Tibial artery (tissue), 4 donors: ENCODE results near the gene CAP2.
"Not testable (repeated sequence)": the region's sequence is repeated elsewhere in the genome, so short reads cannot be mapped to it uniquely, and the experiment has no call there.

Source experiments
- DNase-seq, 2 donors: peaks; one replicate each; pipeline ENCODE4 v3.0.0-alpha.2; 2019
- H3K27ac ChIP-seq, 2 donors: fragments of 200-600 bp; sonication (generic) in 1 of 2; 1 replicate in 1 of 2; 2 replicates in 1 of 2; pipeline ENCODE4 v1.5.1; 2018 to 2019; ENCODE audit warnings: mild to moderate bottlenecking in 1 of 2
- H3K27me3 ChIP-seq, 2 donors: fragments of 200-600 bp; sonication (generic) in 1 of 2; one replicate each; pipeline versions ENCODE4 v1.5.1 to v1.6.0; 2016 to 2019
- H3K36me3 ChIP-seq, 3 donors: fragments of 200-600 bp; sonication (generic) in 2 of 3; one replicate each; pipeline ENCODE4 v1.5.1; 2016 to 2019; ENCODE audit warnings: mild to moderate bottlenecking in 2 of 3
- H3K4me1 ChIP-seq, 4 donors: fragments of 200-600 bp; sonication (generic) in 2 of 4; 1 replicate in 3 of 4; 2 replicates in 1 of 4; pipeline ENCODE4 v1.5.1; 2016 to 2019
- H3K4me3 ChIP-seq, 2 donors: fragments of 200-600 bp; sonication (generic) in 1 of 2; 1 replicate in 1 of 2; 2 replicates in 1 of 2; pipeline ENCODE4 v1.5.1; 2018 to 2019; ENCODE audit warnings: mild to moderate bottlenecking in 2 of 2
- H3K9me3 ChIP-seq, 3 donors: fragments of 200-600 bp; sonication (generic) in 1 of 3; one replicate each; pipeline ENCODE4 v1.5.1; 2016 to 2019
- CTCF ChIP-seq, 2 experiments: fragments of 200-600 bp in 1 of 2; fragments of 450-650 bp in 1 of 2; IDR thresholded peaks; one replicate each; pipeline ENCODE4 v1.5.1; 2017 to 2019; ENCODE audit warnings: antibody characterized with exemption in 2 of 2, mild to moderate bottlenecking in 1 of 2, moderate library complexity in 1 of 2
- intact Hi-C: fragments of 100-400 bp; cut with DNase I; formaldehyde crosslinking; loops from one replicate; pipeline ENCODE4 v1.15.0; 2023; ENCODE audit warnings: low total_unique reads

Gene CAP2

GRCh38 chr6:17429383-17430061, 36.1 kb downstream of the CAP2 start:
- peaks cover 10 to 12% (median 11%) of the 10 kb centered on the region in 3 donors for H3K36me3 ChIP-seq
- no peaks in the 10 kb centered on the region for H3K27me3 ChIP-seq
- TF ChIP-seq CTCF (IDR thresholded peaks at IDR 0.05), result no peak
- no peaks in the 10 kb centered on the region for H3K9me3 ChIP-seq
- DNase-seq, result no peak
- H3K4me1 ChIP-seq, result peaks cover 0 to 6% (median 0%) of the 10 kb centered on the region in 4 donors
- intact Hi-C loops, result no loop called here
- H3K4me3 ChIP-seq, result no peak overlapping the region
- H3K27ac ChIP-seq, result no peak overlapping the region

GRCh38 chr6:17431581-17431980, 38.2 kb downstream of the CAP2 start:
- Histone ChIP-seq H3K4me3 (no peak overlapping the region), H3K4me1 (peaks cover 0 to 6% (median 0%) of the 10 kb centered on the region in 4 donors), H3K36me3 (peaks cover 8 to 11% (median 10%) of the 10 kb centered on the region in 3 donors), H3K9me3 (no peaks in the 10 kb centered on the region), H3K27ac (no peak overlapping the region), H3K27me3 (no peaks in the 10 kb centered on the region)
- intact Hi-C loops, result no loop called here
- no peak for TF ChIP-seq CTCF (IDR thresholded peaks at IDR 0.05)
- no peak for DNase-seq

GRCh38 chr6:17432356-17432755, 39.0 kb downstream of the CAP2 start:
- Histone ChIP-seq H3K27ac (no peak overlapping the region), H3K36me3 (peaks cover 3 to 8% (median 3%) of the 10 kb centered on the region in 3 donors), H3K4me3 (no peak overlapping the region), H3K9me3 (no peaks in the 10 kb centered on the region), H3K4me1 (peaks cover 0 to 6% (median 0%) of the 10 kb centered on the region in 4 donors), H3K27me3 (no peaks in the 10 kb centered on the region)
- intact Hi-C loops, result no loop called here
- DNase-seq, result no peak
- TF ChIP-seq CTCF (IDR thresholded peaks at IDR 0.05), result no peak

GRCh38 chr6:17439243-17439993, 46.0 kb downstream of the CAP2 start:
- intact Hi-C loops, result no loop called here
- TF ChIP-seq CTCF (IDR thresholded peaks at IDR 0.05), result no peak

GRCh38 chr6:17440811-17441210, 47.4 kb downstream of the CAP2 start:
- H3K36me3 ChIP-seq, H3K9me3 ChIP-seq, intact Hi-C loops, H3K4me3 ChIP-seq, H3K27ac ChIP-seq, DNase-seq, H3K27me3 ChIP-seq: not testable (repeated sequence)
- peaks cover 0 to 20% (median 7%) of the 10 kb centered on the region in 4 donors for H3K4me1 ChIP-seq

More at GRCh38 chr6:17439243-17439993, 46.0 kb downstream of the CAP2 start:
- H3K9me3 ChIP-seq, result no peaks in the 10 kb centered on the region
- no peak overlapping the region for H3K27ac ChIP-seq
- no peak overlapping the region for H3K4me3 ChIP-seq
- no peak for DNase-seq
- H3K27me3 ChIP-seq, result no peaks in the 10 kb centered on the region
- peaks cover 0 to 8% (median 0%) of the 10 kb centered on the region in 3 donors for H3K36me3 ChIP-seq
- H3K4me1 ChIP-seq, result peaks cover 0 to 20% (median 7%) of the 10 kb centered on the region in 4 donors

GRCh38 chr6:17442196-17442595, 48.8 kb downstream of the CAP2 start:
- Histone ChIP-seq H3K4me1 (peaks cover 0 to 20% (median 7%) of the 10 kb centered on the region in 4 donors), H3K4me3 (no peak overlapping the region), H3K27ac (no peak overlapping the region), H3K27me3 (no peaks in the 10 kb centered on the region), H3K36me3 (no peaks in the 10 kb centered on the region), H3K9me3 (no peaks in the 10 kb centered on the region)
- DNase-seq, result no peak
- TF ChIP-seq CTCF (IDR thresholded peaks at IDR 0.05), result no peak
- intact Hi-C loops, result no loop called here
